GM12864 (cell line): ENCODE results near the gene MTHFD1L.

ENCODE experiments used
- DNase-seq: peaks from one replicate; pipeline ENCODE4 v3.0.0-alpha.2; 2011; ENCODE audit warnings: low read depth
- H3K4me3 ChIP-seq: 2 replicates; pipeline ENCODE4 v1.5.1; 2011; ENCODE audit warnings: mild to moderate bottlenecking, low read depth, low read length, control low read depth
- CTCF ChIP-seq: IDR thresholded peaks from 2 replicates; pipeline ENCODE4 v1.5.1; 2011; ENCODE audit warnings: low read depth, mild to moderate bottlenecking, moderate library complexity, low read length, control low read depth, inconsistent platforms; ENCODE audit errors: missing control alignments

Gene MTHFD1L

GRCh38 chr6:151016107-151016506 lies 150.6 kb downstream of the MTHFD1L start:
- no peak overlapping the region for H3K4me3 ChIP-seq
- no peak for TF ChIP-seq CTCF
- no peak for DNase-seq

- TF ChIP-seq CTCF = no peak
- no peak overlapping the region for H3K4me3 ChIP-seq
- no peak for DNase-seq
Observed at GRCh38 chr6:151018046-151018445, 152.5 kb downstream of the MTHFD1L start.

- no peak for TF ChIP-seq CTCF
- no peak overlapping the region for H3K4me3 ChIP-seq
- DNase-seq = no peak
Observed at GRCh38 chr6:151018911-151019782, 153.6 kb downstream of the MTHFD1L start.

- no peak for DNase-seq
- no peak for TF ChIP-seq CTCF
- H3K4me3 ChIP-seq = no peak overlapping the region
Observed at GRCh38 chr6:151021896-151022295, 156.4 kb downstream of the MTHFD1L start.

- H3K4me3 ChIP-seq = no peak overlapping the region
- TF ChIP-seq CTCF = no peak
- no peak for DNase-seq
Observed at GRCh38 chr6:151022492-151022891, 157.0 kb downstream of the MTHFD1L start.

- DNase-seq = no peak
- TF ChIP-seq CTCF = no peak
Observed at GRCh38 chr6:151023342-151023741, 157.8 kb downstream of the MTHFD1L start.

GRCh38 chr6:151024597-151024996 lies 159.1 kb downstream of the MTHFD1L start:
- no peak for DNase-seq
- no peak overlapping the region for H3K4me3 ChIP-seq
- no peak for TF ChIP-seq CTCF

More at GRCh38 chr6:151023342-151023741, 157.8 kb downstream of the MTHFD1L start:
- no peak overlapping the region for H3K4me3 ChIP-seq
